GM18907 (cell line): Measurements from ENCODE around the gene CRYBB1.

Experiments
- ATAC-seq: cut with Tn5 transposase; IDR thresholded peaks from one replicate; pipeline ENCODE4 v1.9.1; 2021; ENCODE audit warnings: mild to moderate bottlenecking, moderate library complexity; ENCODE audit not compliant: unreplicated experiment

Gene CRYBB1

GRCh38 chr22:26581633-26582168 lies 36.1 kb downstream of the CRYBB1 start:
- no peak for ATAC-seq

DNA sequence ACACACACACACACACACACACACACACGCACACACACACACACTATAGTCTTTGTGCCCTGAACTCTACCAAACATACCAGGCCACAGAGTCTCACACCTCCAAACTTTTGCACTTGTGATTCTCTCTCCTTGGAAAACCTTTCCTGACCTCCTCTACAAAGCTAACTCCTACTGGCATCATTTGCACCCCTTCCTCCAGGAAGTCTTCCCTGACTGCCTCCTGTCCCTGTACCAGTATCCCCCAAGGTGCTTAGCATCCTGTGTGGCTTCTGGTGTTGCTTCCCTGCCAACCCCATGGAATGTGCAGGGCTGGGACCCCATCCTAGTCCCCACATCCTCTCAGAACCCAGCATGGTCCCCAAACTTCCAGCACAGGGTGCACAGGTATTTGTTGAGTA lies 36.8 kb downstream of the CRYBB1 start:
- no peak for ATAC-seq

- no peak for ATAC-seq
These were observed 37.4 kb downstream of the CRYBB1 start for GRCh38 chr22:26580240-26580962.

GRCh38 chr22:26579331-26579886 lies 38.4 kb downstream of the CRYBB1 start:
- ATAC-seq, result peak; percentile 78

DNA sequence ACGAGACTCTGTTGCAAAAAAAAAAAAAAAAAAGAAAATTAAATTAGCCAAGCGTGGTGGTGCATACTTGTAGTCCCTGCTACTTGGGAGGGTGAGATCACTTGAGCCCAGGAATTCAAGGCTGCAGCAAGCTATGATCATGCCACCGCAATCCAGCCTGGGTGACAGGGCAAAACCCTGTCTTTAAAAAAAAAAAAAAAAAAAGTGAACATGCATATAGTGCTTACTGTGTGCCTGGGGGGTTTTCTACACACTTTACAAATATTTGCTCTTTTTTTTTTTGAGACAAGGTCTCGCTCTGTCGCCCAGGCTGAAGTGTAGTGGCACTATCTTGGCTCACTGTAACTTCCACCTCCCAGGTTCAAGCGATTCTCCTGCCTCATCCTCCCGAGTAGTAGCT lies 40.7 kb downstream of the CRYBB1 start:
- no peak for ATAC-seq

- ATAC-seq, result no peak
These were observed 41.7 kb downstream of the CRYBB1 start for GRCh38 chr22:26576026-26576680.

DNA sequence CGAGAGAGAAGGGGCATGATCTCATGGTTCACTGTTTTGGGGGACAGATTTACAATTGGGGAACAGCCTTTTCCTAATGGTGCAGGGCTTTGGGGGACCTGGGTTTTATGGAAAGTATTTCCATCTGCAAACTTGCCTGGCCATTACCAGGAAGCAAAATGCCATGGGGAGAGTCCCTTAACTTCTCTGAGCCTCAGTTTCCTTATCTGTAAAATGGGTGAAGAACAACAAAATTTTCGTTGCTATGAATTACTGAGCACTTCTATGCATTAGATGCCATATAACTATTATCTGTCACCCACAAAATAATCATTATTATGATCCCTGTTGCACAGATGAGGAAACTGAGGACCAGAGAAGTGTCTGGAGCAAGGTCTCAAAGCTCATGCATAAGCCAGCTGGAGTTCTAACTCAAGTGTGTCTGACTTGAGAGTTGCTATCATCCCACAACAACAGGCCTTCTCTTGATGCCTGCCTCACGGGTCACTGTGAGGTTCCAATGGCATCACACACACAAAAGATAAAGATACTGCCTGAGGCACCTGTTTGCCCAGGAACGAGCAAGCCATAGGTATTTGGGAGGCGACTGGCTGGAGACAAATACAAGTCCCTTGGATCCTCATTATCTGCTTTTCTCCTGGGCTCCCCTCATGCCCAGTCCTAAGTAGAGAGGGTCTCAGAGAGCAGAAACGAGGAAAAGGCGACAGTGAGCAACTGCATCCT lies 43.7 kb downstream of the CRYBB1 start:
- ATAC-seq, result no peak

DNA sequence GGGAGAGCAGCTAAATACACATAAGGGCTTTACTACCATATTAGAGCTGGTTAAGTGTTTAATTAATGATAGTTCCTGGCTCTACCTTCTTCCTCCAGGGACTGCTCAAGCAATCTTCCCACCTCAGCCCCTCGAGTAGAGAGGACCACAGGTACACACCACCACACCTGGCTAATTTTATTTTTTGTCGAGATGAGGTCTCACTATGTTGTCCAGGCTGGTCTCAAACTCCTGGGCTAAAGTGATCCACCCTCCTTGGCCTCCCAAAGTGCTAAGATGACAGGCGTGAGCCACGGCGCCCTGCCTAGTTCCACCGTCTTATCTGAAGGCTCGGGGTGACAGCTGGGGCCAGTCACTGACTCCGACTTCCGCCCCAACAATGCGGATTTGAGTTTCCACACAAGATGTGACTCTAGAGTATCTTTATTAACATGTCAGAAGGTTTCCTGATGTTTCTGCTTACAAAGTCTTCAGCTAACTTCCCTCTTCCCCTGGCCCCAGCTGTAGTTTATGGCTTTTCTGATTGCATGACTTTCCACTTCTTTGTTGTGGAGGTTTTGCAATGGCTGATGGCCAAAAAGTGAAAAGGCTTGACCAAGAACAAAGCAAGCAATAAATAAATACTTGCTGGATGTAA lies 44.7 kb downstream of the CRYBB1 start:
- no peak for ATAC-seq

GRCh38 chr22:26570864-26571525 lies 46.8 kb downstream of the CRYBB1 start:
- no peak for ATAC-seq

GRCh38 chr22:26570115-26570514 lies 47.7 kb downstream of the CRYBB1 start:
- no peak for ATAC-seq

- ATAC-seq, result no peak
These were observed 49.6 kb downstream of the CRYBB1 start for GRCh38 chr22:26568207-26568706.

DNA sequence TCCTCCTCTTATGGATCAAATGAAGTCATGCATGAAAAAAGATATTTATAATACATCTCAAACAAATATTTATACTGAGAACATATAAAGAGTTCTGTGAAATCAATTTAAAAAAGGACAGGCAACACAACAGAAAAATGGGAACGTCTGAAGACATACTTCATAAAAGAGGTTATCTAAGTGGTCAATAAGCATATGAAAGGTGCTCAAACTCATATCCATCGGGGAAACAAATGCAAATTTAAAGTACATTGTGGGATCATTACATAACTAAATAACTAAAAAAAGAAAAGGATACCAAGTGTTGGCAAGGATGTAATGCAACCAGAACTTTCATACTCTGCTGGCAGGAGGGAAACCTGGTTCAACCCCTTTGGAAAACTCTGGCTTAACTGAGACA lies 50.2 kb downstream of the CRYBB1 start:
- ATAC-seq, result no peak

GRCh38 chr22:26566994-26567393 lies 50.8 kb downstream of the CRYBB1 start:
- ATAC-seq, result no peak

DNA sequence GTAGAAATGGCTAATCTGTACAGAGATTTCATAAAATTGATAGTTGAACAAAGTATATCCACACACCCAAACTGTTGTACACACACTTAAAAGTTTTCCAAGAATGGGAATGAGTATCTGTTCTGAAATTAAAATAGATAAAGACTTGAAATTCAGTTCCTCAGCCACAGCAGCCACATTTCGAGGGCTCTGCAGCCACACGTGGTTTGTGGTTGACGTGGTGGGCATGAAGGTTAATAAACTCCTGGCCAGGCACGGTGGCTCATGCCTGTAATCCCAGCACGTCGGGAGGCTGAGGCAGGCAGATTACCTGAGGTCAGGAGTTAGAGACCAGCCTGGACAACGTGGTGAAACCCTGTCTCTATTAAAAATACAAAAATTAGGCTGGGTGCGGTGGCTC lies 51.9 kb downstream of the CRYBB1 start:
- ATAC-seq, result no peak

GRCh38 chr22:26565181-26565580 lies 52.6 kb downstream of the CRYBB1 start:
- no peak for ATAC-seq

DNA sequence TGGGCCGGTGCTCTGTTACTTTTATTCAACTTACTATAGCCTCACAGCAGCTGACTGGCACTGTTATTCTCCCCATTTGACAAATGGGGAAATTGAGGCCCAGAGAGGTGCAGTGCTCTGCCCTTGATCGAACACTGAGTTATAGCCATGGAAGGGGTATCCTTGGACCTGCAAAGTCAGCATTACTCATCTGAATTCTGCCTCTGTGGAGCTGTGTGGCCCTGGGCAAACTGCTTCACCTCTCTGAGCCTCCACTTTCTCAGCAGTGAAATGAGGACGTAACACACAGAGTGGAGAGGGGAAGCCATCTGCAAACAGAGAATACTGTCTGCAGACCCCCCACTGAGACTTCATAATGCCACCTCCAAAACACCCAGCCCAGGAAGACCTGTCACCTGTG lies 53.2 kb downstream of the CRYBB1 start:
- ATAC-seq, result no peak

DNA sequence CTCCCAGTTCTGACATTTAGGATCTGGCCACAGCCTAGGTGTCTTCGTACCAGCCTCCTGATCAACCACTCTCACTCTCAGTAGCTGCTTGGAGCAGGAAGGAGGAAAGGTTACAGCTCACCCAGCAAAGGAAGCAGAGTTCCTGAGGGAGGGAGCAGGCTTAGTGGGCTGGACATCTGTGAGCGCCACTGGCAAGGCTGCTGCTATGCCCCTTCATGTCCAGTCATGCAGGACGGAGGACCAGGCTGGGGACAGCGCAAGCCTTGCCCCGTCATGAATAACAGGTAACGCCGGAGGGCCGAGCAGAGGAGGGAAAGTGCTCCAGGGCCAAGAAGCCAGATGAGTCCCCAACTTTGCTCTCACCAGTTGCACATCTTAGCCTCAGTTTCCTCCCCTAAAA lies 53.6 kb downstream of the CRYBB1 start:
- no peak for ATAC-seq

DNA sequence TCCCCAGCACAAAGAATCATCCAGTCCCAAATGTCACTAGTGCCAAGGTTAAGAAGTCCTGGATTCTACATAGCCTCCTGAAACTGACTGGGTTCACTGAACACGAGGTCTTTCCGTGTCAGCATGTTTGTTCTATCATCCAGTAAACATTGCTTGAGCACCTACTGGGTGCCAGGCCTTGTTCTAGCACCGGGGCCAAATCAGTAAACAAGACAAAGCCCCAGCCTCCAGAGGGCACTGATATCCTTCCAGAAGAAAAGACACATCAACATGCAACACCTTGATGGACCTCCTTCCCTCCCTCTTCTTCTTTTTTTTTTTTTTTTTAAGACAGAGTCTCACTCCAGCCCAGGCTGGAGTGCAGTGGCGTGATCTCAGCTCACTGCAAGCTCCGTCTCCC lies 54.8 kb downstream of the CRYBB1 start:
- ATAC-seq, result no peak

GRCh38 chr22:26561756-26562417 lies 55.9 kb downstream of the CRYBB1 start:
- no peak for ATAC-seq
